NOMO-1 treated with DMSO at 0.1 percent for 48 hours (cell line): ENCODE results near the gene UCHL5.
"Not testable (repeated sequence)": the region's sequence is repeated elsewhere in the genome, so short reads cannot be mapped to it uniquely, and the experiment has no call there.

Source experiments
- DNase-seq: peaks from one replicate; lab custom pipeline; 2025; ENCODE audit not compliant: unreplicated experiment; lab: John Stamatoyannopoulos, UW

The UCHL5 gene

DNA sequence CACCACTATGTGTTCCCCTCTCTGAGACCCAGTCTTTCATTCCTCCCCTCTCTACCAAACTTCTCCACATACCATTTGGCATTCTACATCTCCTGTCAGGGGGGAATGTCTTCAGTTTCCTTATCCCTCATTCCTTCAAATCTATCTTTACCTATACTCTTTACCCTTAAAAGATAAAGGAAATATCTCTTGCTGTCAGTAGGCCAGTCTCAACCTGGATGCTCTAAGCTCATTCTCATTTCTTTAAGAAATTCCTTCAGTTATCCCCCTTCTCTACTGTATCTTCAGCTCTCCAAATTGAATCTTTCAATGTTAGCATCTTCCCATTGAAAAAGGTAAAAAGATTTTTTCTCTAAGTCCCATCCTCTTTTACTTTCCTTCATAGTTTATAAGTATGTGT lies 6.8 kb upstream of the UCHL5 start:
- DNase-seq, result no peak

DNA sequence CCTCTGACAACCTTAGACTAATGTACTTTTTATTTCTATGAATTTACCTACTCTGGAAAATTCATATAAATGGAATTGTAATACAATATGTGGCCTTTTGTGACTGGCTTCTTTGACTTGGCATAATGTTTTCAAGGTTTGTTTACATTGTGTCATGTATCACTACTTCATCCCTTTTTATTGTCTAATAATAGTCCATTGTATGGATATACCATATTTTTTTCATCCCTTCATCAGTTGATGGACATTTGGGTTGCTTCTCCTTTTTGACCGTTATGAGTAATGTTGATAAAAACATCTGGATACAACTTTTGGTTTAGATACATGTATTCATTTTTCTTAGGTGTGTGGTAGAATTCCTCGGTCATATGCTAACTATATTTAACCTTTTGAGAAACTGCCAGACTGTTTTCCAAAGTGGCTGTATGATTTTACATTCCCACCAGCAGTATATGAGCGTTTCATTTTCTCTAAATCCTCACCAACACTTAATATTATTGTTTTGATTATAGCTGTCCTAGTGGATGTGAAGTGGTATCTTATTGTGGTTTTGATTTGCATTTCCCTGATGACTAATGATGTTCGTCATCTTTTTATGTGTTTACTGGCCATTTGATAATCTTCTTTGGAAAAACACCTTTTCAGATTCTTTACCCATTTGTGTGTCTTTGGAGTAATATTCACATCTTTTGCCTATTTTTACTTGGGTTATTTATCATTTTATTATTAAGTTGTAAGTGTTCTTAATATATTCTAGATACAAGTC lies 3.7 kb upstream of the UCHL5 start:
- DNase-seq, result no peak

DNA sequence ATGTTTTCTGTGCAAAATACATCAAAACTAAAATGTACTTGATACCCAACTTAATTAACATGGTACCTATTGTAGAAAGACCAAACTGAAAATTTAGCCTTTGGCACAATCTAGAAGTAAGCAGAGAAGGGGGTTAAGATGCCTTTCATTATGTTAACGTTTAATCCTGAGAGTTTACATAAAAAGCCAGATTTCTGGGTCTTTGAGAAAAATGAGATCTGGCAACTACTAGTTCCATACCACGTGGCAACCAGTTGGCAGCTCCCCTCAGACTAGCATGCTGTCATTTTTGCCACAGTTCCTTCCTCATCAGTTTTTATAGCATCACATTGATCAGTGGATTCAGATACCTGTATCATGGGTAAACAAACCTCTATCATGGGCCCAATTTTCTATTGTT lies 1.8 kb upstream of the UCHL5 start:
- DNase-seq, result peak; percentile 23

DNA sequence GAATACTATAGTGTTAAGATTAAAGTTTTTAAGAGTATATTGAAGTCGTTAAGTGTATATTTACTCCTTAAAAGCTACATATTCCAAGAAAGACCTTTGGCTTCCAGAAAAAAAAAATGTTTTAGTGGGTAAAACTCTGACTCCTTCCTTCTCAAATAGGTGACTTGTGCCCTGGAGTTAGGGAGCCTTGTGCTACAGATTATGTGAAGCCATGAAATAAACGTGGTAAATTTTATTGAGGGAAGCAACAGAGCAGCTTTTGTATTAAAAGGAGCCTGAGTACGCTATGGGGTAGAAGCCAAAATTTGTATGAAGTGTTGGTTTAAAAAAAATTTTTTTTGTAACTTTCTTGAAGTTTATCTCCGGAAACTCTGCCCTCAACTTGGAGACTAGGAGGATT lies 1.2 kb upstream of the UCHL5 start:
- no peak for DNase-seq

DNA sequence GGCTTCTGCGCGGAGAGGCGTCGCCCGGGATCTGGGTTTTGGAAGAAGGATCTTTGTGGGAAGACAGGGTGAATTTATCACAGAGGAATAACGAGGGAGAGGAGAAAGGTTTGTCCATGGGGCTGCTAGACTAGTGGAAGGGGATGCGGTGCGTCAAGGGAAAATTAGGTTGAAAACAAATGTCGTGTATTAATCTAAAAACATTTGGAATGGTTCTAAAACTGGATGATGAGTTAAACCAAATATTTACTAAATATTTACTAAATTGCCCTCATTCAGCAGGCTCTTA lies 899 bp upstream of the UCHL5 start:
- DNase-seq, result no peak

DNA sequence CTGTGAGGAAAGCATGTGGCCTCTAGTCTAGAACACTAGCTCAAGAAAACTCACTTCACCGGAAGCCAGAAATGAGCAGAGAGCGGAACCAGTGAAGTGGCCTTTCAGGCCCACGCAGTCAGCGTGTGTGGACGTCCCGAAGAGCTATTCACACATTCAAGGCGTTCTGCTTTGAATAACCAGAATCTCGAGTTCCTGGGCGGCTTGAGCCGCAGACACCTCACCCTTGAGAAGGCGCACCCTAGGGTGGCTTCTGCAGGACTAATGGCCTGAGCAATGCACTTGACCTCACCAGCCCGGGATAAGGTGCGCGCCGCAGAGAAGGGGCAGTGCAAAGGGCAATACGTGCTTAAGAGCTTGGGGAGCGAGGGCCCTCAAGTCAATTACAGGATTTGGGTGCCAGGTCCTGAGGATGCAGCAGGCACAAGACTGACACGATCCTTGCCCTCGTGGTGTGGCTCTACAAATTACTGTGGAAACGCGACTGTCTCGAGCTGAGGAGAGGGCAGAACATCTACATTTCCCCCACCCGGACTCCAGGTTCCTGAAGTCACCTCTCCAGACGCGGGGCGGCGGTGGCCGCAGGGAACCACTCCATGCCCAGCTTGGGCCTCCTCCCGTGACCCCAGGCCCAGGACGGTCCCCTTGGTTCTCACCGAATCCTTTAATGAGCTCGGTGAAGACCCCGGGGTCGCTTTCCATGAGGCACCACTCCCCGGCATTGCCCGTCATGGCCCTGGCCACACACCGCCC lies 455 bp downstream of the UCHL5 start:
- peak; percentile 66 for DNase-seq

DNA sequence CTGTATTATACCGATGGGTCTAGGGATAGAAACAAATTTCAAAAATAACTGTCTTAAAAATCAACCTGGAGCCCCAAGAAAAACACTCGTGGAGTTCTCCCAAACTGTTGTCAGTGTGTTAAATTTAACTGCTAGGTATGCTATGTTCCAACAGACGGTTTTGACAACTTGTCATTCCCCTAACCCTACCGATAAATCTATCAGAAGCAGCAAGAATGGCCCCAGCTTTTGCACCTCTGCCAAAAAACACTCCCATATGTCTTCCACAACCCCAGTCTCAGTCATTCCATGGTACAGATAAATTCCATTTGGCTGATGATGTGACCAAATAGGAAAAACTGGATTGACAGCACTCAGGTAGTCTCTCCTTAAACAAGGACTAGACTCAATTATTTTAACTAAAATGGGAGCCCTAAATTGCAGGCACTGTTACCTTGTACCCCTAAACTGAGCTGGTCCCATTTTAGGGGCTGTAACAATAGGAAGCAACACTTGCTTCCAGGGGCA lies 4.9 kb downstream of the UCHL5 start:
- DNase-seq, result no peak

DNA sequence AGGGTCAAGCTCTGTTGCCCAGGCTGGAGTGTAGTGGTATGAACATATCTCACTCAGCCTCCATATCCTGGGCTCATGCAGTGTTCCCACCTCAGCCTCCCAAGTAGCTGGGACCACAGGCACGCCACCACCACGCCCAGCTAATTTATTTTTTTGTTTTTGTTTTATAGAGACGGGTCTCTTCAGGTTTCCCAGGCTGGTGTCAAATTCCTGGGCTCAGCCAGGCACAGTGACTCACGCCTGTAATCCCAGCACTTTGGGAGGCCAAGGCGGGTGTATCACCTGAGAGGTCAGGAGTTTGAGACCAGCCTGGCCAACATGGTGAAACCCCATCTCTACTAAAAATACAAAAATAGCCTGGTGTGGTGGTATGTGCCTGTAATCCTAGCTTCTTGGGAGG lies 10.2 kb downstream of the UCHL5 start:
- not testable (repeated sequence) for DNase-seq

DNA sequence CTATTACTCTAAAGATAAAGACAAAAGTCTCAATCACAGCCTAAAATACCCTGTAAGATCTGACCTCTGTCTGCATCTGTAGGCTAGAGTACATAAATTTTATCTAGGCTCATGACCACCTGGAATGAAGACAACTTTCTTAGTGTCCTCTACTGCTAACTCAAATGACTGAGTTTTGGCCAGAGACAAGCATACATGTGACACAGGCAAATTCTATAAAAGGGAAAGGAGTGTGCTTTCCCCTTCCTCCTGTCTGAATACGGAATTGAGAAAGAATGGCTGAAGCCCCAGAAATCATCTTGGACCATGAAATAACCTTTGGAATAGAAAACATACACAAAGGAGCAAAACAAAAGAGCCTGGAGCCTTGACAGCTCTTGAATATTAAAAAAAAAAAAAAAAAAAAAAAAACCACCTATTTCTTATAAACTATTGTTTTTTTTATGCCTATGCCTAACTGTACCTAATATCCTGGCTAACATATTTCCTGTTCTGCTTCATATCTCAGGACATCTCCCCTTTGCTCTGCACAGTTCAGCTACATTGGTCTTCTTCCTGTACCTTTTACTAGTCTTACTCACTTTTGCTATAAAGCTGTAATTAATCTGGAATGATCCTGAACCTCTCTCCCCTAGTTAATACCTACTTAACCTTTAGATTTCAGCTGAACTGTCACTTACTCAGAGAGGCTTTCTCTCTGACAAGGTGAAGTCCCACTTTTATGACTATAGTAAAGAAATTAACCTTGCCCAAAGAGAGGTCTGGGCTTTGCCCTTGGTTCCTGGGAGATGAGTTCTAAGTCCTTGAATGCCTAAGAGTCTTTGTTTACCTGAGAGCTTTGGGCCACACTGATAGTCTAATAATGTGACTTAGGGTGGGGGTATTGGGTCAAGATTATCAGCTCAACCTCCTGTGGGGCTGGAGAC lies 16.1 kb downstream of the UCHL5 start:
- no peak for DNase-seq

DNA sequence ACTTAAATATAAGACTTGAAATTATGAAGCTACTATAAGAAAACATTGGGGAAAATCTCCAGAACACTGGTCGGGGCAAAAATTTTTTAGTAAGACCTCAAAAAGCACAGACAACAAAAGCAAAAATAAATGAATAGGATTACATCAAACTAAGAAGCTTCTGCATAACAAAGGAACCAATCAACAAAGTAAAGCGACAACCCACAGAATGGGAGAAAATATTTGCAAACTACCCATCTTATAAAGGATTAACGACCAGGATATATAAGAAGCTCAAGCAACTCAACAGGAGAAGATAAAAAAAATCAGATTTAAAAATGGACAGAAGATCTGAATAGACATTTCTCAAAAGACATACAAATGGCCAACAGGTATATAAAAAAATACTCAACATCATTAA lies 19.1 kb downstream of the UCHL5 start:
- no peak for DNase-seq

DNA sequence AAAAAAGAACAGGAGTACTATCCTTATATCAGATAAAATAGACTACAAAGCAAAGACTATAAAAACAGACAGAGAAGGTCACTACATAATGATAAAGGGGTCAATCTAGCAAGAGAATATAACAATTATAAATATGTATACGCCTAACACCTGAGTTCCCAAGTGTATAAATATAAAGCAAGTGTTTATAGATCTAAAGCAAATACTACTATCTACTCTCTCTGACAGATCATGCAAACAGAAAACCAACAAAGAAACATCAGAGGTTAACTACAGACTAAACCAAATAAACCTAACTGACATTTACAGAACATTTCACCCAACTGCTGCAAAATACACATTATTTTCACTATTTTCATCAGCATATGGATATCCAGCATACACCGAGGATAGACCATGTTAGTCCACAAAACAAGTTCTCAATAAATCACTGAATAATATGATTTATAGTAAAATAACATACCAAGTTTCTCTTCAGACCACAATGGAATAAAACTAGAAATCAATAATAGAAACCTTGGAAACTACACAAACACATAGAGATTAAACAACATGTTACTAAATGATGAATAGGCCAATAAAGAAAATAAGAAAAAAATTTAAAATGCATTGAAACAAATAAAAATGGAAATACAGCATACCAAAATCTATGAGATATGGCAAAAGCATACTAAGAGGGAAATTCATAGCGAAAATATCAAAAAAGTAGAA lies 22.7 kb downstream of the UCHL5 start:
- DNase-seq, result no peak

DNA sequence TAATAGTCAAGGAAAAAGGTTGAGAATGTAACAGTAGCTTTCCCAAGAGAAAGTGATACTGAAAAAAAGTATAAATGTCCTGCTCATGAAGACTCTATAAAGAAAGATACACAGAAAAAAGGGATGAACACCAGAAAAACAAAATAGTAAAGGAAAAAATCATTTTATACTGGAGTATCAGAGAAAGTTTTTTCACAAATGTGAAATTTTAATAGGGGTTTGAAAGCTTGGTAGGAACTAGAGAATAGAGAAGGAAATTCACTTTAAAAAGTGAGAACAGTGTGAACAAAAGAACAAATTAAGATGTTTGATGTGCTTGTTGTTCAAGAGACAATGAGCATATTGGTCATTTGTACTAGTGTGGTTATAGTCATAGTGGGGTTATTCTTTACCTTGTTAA lies 25.6 kb downstream of the UCHL5 start:
- no peak for DNase-seq

DNA sequence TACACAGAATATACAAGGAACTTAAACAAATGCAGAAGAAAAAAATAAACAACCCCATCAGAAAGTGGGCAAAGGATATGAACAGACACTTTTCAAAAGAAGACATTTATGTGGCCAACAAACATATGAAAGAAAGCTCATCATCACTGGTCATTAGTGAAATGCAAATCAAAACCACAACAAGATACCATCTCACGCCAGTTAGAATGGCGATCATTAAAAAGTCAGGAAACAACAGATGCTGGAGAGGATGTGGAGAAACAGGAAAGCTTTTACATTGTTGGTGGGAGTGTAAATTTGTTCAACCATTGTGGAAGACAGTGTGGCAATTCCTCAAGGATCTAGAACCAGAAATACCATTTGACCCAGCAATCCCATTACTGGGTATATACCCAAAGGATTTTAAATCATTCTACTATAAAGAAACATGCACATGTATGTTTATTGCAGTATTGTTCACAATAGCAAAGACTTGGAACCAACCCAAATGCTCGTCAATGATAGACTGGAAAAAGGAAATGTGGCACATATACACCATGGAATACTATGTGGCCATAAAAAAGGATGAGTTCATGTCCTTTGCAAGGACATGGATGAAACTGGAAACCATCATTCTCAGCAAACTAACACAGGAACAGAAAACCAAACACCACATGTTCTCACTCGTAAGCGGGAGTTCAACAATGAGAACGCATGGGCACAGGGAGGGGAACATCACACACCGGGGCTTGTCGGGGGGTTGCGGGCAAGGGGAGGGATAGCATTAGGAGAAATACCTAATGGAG lies 26.3 kb downstream of the UCHL5 start:
- DNase-seq, result not testable (repeated sequence)

DNA sequence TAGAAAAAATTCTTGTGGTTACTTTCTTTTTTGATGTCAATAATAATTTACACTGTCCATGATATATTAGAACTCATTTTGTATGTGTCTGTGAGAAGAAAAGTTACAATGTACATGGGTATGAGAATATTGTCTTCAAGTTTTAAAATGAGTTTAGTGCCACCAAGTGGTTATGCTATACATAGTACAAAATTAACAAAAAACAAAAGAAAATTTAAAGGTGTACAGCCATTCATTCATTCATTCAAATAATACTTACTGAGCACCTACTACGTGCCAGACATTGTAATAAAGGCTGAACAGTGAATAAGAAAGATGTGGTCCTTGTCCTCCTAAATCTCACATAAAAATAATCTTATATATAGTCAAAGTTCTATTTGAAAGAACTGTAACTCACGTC lies 27.7 kb downstream of the UCHL5 start:
- peak; percentile 2 for DNase-seq

DNA sequence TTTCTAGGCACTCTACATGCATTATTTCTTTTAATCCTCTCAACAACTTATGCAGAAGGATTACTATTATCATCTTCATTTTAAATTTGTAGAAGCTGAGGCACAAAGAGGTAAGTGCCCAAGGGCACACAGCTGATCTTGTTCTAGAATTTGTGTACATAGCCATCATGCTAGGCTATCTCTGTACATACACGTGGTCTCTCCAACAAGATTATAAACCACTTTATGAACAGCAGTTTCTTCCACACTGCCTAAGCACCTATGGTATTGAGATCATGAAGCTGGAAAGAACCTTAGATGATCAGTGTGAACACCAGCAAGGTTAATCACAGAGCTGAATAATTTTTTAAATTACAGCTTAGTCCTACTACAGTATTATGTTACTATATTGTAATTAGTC lies 28.9 kb downstream of the UCHL5 start:
- no peak for DNase-seq

DNA sequence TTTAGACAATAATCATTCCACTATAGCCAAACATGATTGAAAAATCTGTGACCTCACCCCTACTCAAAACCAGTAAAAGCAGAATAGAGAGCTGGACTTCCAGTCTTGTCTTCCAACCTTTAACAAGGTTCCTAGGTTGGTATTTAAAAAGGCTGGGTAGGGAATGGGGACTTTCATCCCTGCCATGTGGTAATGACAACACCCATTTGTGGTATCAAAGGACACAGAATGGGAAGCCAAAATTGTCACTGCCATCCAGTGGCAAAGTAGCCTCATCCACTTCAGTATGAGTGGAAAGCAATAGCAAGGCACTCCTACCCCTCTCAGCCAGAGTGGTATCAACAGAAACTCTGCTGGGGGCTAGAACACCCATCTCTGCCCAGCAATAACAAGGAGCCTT lies 33.9 kb downstream of the UCHL5 start:
- DNase-seq, result no peak

DNA sequence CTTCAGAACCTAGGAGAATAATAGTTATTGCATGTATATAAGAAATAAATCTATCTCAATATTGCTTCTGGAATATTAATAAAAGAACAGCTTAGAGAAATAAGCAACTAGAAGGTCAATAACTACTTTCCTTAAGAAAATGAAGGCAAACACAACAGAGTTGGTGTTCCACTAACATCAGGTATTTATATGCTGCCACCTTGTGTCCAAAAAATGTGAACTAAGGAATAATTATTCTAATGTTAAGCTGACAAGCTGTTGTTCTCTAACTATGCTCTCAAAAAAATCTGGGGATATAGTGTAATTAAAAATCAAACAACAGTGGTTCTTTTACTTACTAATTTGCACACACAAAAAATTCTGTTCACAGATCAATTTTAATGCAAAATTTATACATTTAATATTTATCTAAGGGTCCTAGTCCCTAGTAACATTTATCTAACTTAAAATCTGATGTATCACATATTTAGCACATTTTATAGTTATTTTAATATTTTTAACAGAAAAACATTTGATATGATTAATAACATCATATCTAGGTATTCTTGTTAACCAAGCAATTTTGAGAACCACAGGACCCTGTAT lies 39.6 kb downstream of the UCHL5 start:
- peak; percentile 38 for DNase-seq

DNA sequence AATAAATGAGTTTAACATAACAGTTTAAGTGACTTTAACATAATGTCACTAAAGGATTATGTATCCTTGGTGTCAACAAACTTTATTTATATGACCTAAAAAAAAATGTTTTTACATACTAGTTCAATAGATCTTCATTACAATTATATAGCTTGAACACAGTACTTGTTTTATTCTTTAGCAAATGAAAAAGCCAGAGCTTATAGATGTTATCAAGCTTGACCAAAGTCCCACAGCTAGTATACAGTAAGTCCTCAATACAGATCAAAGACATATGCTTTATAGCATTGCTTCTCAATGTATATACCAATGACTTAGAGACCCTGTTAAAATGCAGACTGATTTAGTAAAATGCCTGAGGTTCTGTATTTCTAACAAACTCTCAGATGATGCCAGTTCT lies 42.4 kb downstream of the UCHL5 start:
- no peak for DNase-seq

DNA sequence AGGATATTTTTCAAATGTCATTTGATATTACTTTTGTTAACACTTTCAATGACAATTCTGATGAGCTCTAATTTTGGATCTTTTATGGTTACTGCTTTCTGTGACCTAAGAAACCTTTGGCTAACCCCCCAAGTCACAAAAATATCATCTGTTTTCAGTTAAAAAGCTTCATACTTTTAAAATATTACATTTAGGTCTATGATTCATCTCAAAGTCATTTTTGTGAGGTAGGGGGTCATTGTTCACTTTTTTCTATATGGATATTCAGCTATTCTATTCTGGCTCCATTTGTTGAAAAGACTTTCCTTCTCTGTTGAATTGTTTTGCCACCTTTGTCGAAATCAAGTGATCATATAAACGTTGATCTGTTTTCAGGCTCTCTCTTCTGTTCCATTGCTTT lies 44.8 kb downstream of the UCHL5 start:
- no peak for DNase-seq

DNA sequence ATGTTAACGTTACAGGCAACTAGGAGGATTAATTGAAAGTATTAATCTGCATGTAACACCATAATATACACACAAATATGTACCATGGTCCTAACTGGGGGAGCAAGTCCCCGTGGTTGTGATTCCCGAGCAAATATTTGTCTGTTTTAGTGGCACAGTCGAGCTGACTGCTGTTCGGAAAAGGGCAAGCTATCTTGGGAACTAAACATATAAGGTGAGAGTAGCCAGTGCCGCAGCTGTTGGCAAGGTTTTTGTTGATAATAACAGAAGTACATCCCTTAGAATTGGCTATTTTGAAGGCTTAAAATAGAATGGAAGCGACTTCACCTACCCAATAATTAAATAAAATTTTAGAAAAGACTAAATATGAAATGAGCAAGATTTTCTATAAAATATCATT lies 45.5 kb downstream of the UCHL5 start:
- no peak for DNase-seq
